K562 (cell line): ENCODE measurements around the gene ATP5F1D. TPM values are rescaled to one million over a fixed set of nuclear protein-coding genes. Genes with fewer than 3 reads are reported as not detected.

Source experiments
- BRCA1 ChIP-seq, 2 experiments: fragments of 450-650 bp in 1 of 2; sonication (generic) in 1 of 2; formaldehyde crosslinking in 1 of 2; IDR thresholded peaks; 2 replicates each; pipeline versions ENCODE4 v1.5.0 to v1.6.1; 2017 to 2020; ENCODE audit warnings: mild to moderate bottlenecking in 1 of 2, missing genetic modification reagents in 1 of 2
- CSDE1 ChIP-seq, 2 experiments: fragments of 450-650 bp; IDR thresholded peaks; 2 replicates each; pipeline ENCODE4 v1.6.1; 2016; ENCODE audit warnings: mild to moderate bottlenecking in 1 of 2
- CTCFL ChIP-seq: IDR thresholded peaks from 2 replicates; pipeline ENCODE4 v1.6.1; 2011; ENCODE audit warnings: borderline replicate concordance, low read depth, mild to moderate bottlenecking, moderate library complexity, low read length; ENCODE audit not compliant: insufficient read depth, poor library complexity, severe bottlenecking
- GTF2A2 ChIP-seq: IDR thresholded peaks from 2 replicates; pipeline ENCODE4 v1.6.1; 2016; ENCODE audit warnings: mild to moderate bottlenecking, missing genetic modification characterization, missing compliant biosample characterization
- HDAC8 ChIP-seq: fragments of 450-650 bp; IDR thresholded peaks from 2 replicates; pipeline ENCODE4 v1.6.1; 2016; ENCODE audit warnings: mild to moderate bottlenecking, missing genetic modification characterization, moderate library complexity, missing compliant biosample characterization
- HNRNPL ChIP-seq: fragments of 200-400 bp; formaldehyde crosslinking; IDR thresholded peaks from 2 replicates; pipeline ENCODE4 v1.6.1; 2017; ENCODE audit warnings: low read depth, mild to moderate bottlenecking, low read length
- IFI16 ChIP-seq: fragments of 250-450 bp; sonication (Bioruptor Pico); IDR thresholded peaks from 2 replicates; pipeline ENCODE4 v2.1.2; 2022; ENCODE audit warnings: mild to moderate bottlenecking, inconsistent platforms
- KDM4B ChIP-seq, 2 experiments: fragments of 450-650 bp in 1 of 2; sonication (generic) in 1 of 2; IDR thresholded peaks; 2 replicates each; pipeline ENCODE4 v1.6.1; 2016 to 2017; ENCODE audit warnings: borderline replicate concordance in 2 of 2, antibody characterized with exemption in 1 of 2, low read depth in 1 of 2, mild to moderate bottlenecking in 1 of 2
- KDM5B ChIP-seq: fragments of 200-600 bp; sonication (generic); IDR thresholded peaks from 2 replicates; pipeline ENCODE4 v1.6.1; 2012; ENCODE audit warnings: low read depth, mild to moderate bottlenecking, moderate library complexity, low read length, control low read depth, inconsistent platforms; ENCODE audit not compliant: insufficient replicate concordance
- KLF16 ChIP-seq: IDR thresholded peaks from 2 replicates; pipeline ENCODE4 v1.6.1; 2016; ENCODE audit warnings: antibody characterized with exemption
- MECOM ChIP-seq: fragments of 250-450 bp; sonication (Bioruptor Pico); IDR thresholded peaks from 2 replicates; pipeline ENCODE4 v1.8.0; 2022; ENCODE audit warnings: inconsistent platforms
- MEF2A ChIP-seq: IDR thresholded peaks from 2 replicates; pipeline ENCODE4 v1.6.1; 2011; ENCODE audit warnings: low read depth, mild to moderate bottlenecking, low read length, moderate library complexity; ENCODE audit not compliant: control insufficient read depth
- MEF2D ChIP-seq: conservative IDR thresholded peaks from 2 replicates; pipeline ENCODE4 v1.6.1; 2016; ENCODE audit warnings: low read depth, missing genetic modification characterization, missing compliant biosample characterization
- NFE2 ChIP-seq: IDR thresholded peaks from 2 replicates; pipeline ENCODE4 v1.6.1; 2014; ENCODE audit warnings: antibody characterized with exemption, low read depth
- NR4A1 ChIP-seq, 2 experiments: fragments of 250-450 bp in 1 of 2; fragments of 450-650 bp in 1 of 2; sonication (Bioruptor Pico) in 1 of 2; IDR thresholded peaks; 2 replicates each; pipeline versions ENCODE4 v1.4.0 to v1.6.1; 2016 to 2020; ENCODE audit warnings: mild to moderate bottlenecking in 2 of 2, missing compliant biosample characterization in 1 of 2, missing genetic modification characterization in 1 of 2, moderate library complexity in 1 of 2
- RAD51 ChIP-seq: fragments of 450-650 bp; IDR thresholded peaks from 2 replicates; pipeline ENCODE4 v1.7.1; 2016; ENCODE audit warnings: low read depth, mild to moderate bottlenecking, borderline replicate concordance
- RBM22 ChIP-seq: fragments of 200-400 bp; formaldehyde crosslinking; IDR thresholded peaks from 2 replicates; pipeline ENCODE4 v1.6.1; 2018; ENCODE audit warnings: low read length, low read depth; ENCODE audit not compliant: poor library complexity, severe bottlenecking
- SMAD4 ChIP-seq: fragments of 250-450 bp; sonication (Bioruptor Pico); conservative IDR thresholded peaks from 2 replicates; pipeline ENCODE4 v1.8.0; 2021; ENCODE audit warnings: inconsistent platforms, mild to moderate bottlenecking, moderate library complexity
- TBP ChIP-seq: optimal IDR thresholded peaks from 2 replicates; pipeline ENCODE3; 2011; ENCODE audit warnings: low read depth, low read length, improper control_type of control experiment
- TGIF2 ChIP-seq: sonication (generic); formaldehyde crosslinking; IDR thresholded peaks from 2 replicates; pipeline ENCODE4 v1.8.1; 2022; ENCODE audit warnings: mild to moderate bottlenecking, missing genetic modification reagents, moderate library complexity
- XRCC4 ChIP-seq: IDR thresholded peaks from one replicate; pipeline ENCODE4 v1.6.1; 2011; ENCODE audit not compliant: insufficient read depth, insufficient read length; ENCODE audit errors: extremely low read depth
- ZKSCAN8 ChIP-seq: fragments of 200-800 bp; sonication (Bioruptor generic); IDR thresholded peaks from 2 replicates; pipeline ENCODE4 v1.6.1; 2016; ENCODE audit warnings: missing genetic modification characterization, missing compliant biosample characterization
- polyA plus RNA-seq, 8 experiments: library from polyadenylated mRNA; depleted of rRNA in 4 of 8; stranded (reverse) in 5 of 8; unstranded in 3 of 8; fragments of >200 nt; fragmentation: Nextera tagmentation in 2 of 8; fragmentation: Illumina TruSeq in 1 of 8; extraction: Ambion mirVana in 2 of 8; extraction: Trizol in 1 of 8; gene quantifications; 2 replicates each; pipeline versions ENCODE4 v1.2.1 to v1.2.3, GENCODE V29; 2011 to 2014; ENCODE audit warnings: inconsistent platforms in 1 of 8, missing spikeins in 1 of 8
- total RNA-seq, 7 experiments: library from RNA; depleted of rRNA in 6 of 7; stranded (reverse); fragments of >200 nt in 6 of 7; fragmentation: Illumina TruSeq in 2 of 7; extraction: Trizol in 2 of 7; gene quantifications; 2 replicates each; pipeline versions ENCODE4 v1.2.1 to v1.2.3, GENCODE V29; 2011 to 2021; ENCODE audit warnings: low replicate concordance in 1 of 7
- TF ChIP-seq, protein P1 (sequence below): fragments of 450-650 bp; IDR thresholded peaks from 2 replicates; pipeline ENCODE4 v1.6.1; 2016; ENCODE audit warnings: missing biosample characterization, missing genetic modification characterization

Gene ATP5F1D
- total and polyA plus RNA-seq, 9 of the 15 experiments (the other 6 are each of a cell fraction or from before 2014, with no cell fraction given) = 3.9 to 409 (median 36.8) TPM

DNA sequence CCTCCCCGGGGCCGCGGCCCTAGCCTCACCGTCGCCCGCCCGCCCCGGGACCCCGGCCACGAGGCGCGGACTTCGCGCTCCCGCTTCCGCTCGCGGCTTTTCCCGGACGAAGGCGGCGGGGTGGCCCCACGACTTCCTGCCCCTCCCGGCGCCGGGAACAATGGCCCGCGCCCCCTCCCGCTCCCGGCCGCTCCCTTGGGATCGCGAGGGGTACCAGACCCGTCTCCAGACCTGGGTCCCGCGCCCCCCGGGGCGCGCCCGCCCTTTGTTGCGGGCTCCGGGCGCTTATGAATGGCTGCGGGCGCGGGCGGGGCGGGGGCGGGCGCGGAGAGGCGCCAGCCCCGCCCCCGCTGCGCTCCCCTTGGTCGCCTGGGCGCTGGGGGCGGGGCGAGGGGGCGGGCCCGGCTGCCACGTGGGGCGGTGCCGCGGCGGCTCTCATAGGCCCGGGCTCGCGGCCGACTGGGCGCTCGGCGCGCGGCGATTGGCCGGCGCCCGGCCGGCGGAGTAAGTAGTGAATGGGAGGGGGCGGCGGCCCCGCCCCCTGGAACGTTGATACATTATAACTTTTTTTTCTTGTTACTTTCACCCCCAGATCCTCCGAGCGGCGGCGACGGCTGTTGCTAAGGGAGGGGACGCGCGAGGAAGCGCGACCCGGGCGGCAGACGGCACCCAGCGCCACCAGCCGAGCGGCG lies 7.9 kb downstream of the ATP5F1D start (continued):
- TF ChIP-seq XRCC4 (no peak), CSDE1 (IDR thresholded peaks at IDR 0.05) (no peak), MEF2D (no peak), MEF2A (no peak), NFE2 (no peak), SMAD4 (CRISPR knock-in tag) (0 out of 2 replicates have a peak, but pooled peaks have one; percentile 13), BRCA1 (IDR thresholded peaks at IDR 0.05) (no peak), BRCA1 (CRISPR knock-in tag; IDR thresholded peaks at IDR 0.05) (no peak), MECOM (CRISPR knock-in tag) (no peak), TBP (peak; percentile 75), RBM22 (peak; percentile 90), KDM5B (peak; percentile 92), ZKSCAN8 (CRISPR knock-in tag) (no peak), TGIF2 (CRISPR knock-in tag) (0 out of 2 replicates have a peak, but pooled peaks have one; percentile 67), HNRNPL (peak; percentile 62), CTCFL (no peak), NR4A1 (CRISPR knock-in tag; IDR thresholded peaks at IDR 0.05) (no peak), NR4A1 (tag; IDR thresholded peaks at IDR 0.05) (no peak), GTF2A2 (0 out of 2 replicates have a peak, but pooled peaks have one; percentile 39), RAD51 (no peak), KDM4B (IDR thresholded peaks at IDR 0.05; ENCODE audit: borderline replicate concordance in 2 of 2, low read depth in 1 of 2) (no peak), KLF16 (no peak), IFI16 (CRISPR knock-in tag) (no peak), HDAC8 (no peak)
- TF ChIP-seq, protein P1, sequence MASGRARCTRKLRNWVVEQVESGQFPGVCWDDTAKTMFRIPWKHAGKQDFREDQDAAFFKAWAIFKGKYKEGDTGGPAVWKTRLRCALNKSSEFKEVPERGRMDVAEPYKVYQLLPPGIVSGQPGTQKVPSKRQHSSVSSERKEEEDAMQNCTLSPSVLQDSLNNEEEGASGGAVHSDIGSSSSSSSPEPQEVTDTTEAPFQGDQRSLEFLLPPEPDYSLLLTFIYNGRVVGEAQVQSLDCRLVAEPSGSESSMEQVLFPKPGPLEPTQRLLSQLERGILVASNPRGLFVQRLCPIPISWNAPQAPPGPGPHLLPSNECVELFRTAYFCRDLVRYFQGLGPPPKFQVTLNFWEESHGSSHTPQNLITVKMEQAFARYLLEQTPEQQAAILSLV (tag) = no peak
